ENCODE data around the gene PUS1. TPM values are rescaled to one million over a fixed set of nuclear protein-coding genes. Genes with fewer than 3 reads are reported as not detected.

PUS1 gene
- total RNA-seq, 4 donors from 2014 or later = 10.4 to 29.0 (median 12.2) TPM

DNA sequence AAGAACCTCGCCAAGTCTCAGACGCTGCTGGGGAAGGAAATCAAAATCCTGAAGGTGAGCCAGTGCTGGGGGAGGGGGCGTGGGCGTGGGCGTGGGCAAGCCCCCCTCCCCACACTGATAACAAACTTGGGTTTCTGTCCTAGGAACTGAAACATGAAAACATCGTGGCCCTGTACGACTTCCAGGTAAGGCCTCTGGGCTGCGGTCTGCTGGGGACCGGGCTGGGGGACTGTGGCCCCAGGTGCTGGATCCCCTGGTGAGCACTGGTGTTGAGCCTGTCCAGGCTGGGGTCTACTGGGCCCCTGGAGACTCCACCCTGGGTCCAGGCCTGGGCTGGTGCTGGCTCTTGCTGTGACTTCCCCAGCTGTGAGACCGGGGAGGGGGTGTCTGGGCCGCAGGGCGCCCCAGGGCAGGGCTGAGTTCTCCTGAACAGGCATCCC is 33.4 kb upstream of the PUS1 start:
- intact Hi-C loops (cut with DNase I; ENCODE audit: low total_unique reads) = loop anchor here (1.0 to 2.0 kb wide), 5 partner anchors 34 to 595 kb away; partner anchors contain the start of genes EP400, FBRSL1, PUS1 and SFSWAP
- Histone ChIP-seq H3K4me3 (peak overlapping the region; percentile 66 to 91 (median 83)), H3K9me3 (no peaks in the 10 kb centered on the region), H3K36me3 (peaks cover 0 to 5% of the 10 kb centered on the region in 2 donors), H3K27me3 (no peaks in the 10 kb centered on the region), H3K27ac (peak overlapping the region; percentile 94 to 100 (median 98)), H3K4me1 (peaks cover 32 to 37% of the 10 kb centered on the region in 2 donors)
- in situ Hi-C loops (cut with MboI; ENCODE audit: low sequenced_read_pairs in 4 of 4) = loop anchor here in 1 of 4 donors (10.0 kb wide), 1 partner anchor 49 kb away; the partner anchor contains the start of gene EP400
- TF ChIP-seq, protein P1, sequence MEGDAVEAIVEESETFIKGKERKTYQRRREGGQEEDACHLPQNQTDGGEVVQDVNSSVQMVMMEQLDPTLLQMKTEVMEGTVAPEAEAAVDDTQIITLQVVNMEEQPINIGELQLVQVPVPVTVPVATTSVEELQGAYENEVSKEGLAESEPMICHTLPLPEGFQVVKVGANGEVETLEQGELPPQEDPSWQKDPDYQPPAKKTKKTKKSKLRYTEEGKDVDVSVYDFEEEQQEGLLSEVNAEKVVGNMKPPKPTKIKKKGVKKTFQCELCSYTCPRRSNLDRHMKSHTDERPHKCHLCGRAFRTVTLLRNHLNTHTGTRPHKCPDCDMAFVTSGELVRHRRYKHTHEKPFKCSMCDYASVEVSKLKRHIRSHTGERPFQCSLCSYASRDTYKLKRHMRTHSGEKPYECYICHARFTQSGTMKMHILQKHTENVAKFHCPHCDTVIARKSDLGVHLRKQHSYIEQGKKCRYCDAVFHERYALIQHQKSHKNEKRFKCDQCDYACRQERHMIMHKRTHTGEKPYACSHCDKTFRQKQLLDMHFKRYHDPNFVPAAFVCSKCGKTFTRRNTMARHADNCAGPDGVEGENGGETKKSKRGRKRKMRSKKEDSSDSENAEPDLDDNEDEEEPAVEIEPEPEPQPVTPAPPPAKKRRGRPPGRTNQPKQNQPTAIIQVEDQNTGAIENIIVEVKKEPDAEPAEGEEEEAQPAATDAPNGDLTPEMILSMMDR (IDR thresholded peaks at IDR 0.05 in 4 of 5, conservative IDR thresholded peaks at IDR 0.05 in 1 of 5) = no peak
- no peak for TF ChIP-seq POLR2A (IDR thresholded peaks at IDR 0.05)
- DNase-seq = no peak
- no peak for ATAC-seq

DNA sequence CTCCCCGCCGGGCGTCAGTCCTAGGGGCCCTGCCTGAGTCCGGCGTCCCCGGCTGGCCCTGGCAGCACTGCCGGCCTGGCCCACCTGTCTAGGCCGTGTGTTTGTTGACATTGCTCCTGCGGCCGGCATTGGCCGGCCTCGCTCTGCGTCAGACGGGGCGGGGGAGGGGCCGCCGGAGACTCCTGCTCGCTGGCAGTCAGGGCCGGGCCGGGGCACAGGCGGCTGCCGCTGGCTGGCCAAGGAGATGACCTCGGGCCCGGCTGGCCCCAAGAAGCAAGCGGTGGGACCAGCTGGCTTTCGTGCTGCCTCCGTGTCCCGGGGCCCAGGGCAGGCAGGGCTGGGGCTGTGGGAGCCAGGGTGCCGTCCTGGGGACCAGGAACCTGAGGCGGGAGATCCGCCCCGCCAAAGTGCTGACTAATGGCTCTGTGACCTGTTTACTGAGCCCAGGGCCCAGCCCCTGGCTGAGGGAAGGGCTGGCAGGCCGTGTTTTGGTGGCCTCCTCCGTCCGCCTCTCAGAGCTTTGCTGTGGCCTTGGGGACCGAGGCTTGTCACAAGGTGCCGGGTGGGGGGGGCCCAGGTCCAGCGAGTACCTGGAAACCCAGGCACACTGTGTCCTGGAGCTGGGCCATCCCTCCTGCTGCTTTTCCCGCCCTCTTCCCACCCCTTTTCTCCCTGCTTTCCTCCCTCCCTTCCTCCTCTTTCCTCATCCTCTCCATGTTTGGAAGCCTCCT is 32.8 kb upstream of the PUS1 start:
- H3K4me1 ChIP-seq = peaks cover 36 to 43% of the 10 kb centered on the region in 2 donors
- peak overlapping the region; percentile 94 to 100 (median 98) for H3K27ac ChIP-seq
- DNase-seq (peak; percentile 96 to 98), ATAC-seq (peak; percentile 75 to 78)
- TF ChIP-seq, protein P1 (IDR thresholded peaks at IDR 0.05 in 4 of 5, conservative IDR thresholded peaks at IDR 0.05 in 1 of 5) = no peak
- peak; percentile 99 to 100 for TF ChIP-seq POLR2A (IDR thresholded peaks at IDR 0.05)
- no peaks in the 10 kb centered on the region for H3K27me3 ChIP-seq
- peaks cover 0 to 5% of the 10 kb centered on the region in 2 donors for H3K36me3 ChIP-seq
- H3K4me3 ChIP-seq = peak overlapping the region; percentile 66 to 91 (median 83)
- H3K9me3 ChIP-seq = no peaks in the 10 kb centered on the region
- in situ Hi-C loops (cut with MboI; ENCODE audit: low sequenced_read_pairs in 4 of 4) (loop anchor here in 1 of 4 donors (10.0 kb wide), 1 partner anchor 49 kb away; the partner anchor contains the start of gene EP400), intact Hi-C loops (cut with DNase I; ENCODE audit: low total_unique reads) (loop anchor here (1.0 to 2.0 kb wide), 5 partner anchors 33 to 595 kb away; partner anchors contain the start of genes EP400, FBRSL1, PUS1 and SFSWAP)

DNA sequence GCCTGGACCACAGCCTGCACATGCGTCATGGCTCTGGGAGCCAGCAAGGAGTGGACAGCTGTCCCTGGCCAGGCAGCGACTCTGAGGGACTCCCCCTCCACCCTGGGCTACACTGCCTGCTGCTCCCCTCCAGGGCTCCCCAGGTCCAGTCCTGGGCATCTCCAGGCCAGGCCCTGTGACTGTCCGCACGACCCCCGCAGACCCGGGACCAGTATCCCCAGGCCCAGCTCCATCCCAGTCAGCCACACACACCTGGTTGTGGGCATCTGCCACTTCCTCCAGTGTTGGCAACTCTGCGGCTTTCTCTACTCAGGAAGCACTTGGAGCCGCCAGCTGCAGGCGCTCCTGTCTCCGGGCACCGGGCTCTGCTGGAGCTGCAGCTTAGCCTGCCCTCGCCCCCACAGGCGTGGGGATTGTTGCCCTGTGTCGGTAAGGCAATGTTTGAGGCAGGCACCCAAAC is 32.2 kb upstream of the PUS1 start:
- H3K27ac ChIP-seq = peak overlapping the region; percentile 94 to 100 (median 98)
- no peaks in the 10 kb centered on the region for H3K9me3 ChIP-seq
- intact Hi-C loops (cut with DNase I; ENCODE audit: low total_unique reads) = loop anchor here (1.0 to 2.0 kb wide), 5 partner anchors 32 to 594 kb away; partner anchors contain the start of genes EP400, FBRSL1, PUS1 and SFSWAP
- DNase-seq (no peak), ATAC-seq (peak; percentile 1 to 24)
- H3K36me3 ChIP-seq = peaks cover 0 to 5% of the 10 kb centered on the region in 2 donors
- peak overlapping the region; percentile 66 to 91 (median 83) for H3K4me3 ChIP-seq
- H3K27me3 ChIP-seq = no peaks in the 10 kb centered on the region
- in situ Hi-C loops (cut with MboI; ENCODE audit: low sequenced_read_pairs in 4 of 4) = loop anchor here in 1 of 4 donors (10.0 kb wide), 1 partner anchor 48 kb away; the partner anchor contains the start of gene EP400
- TF ChIP-seq, protein P1 (IDR thresholded peaks at IDR 0.05 in 4 of 5, conservative IDR thresholded peaks at IDR 0.05 in 1 of 5) = no peak
- no peak for TF ChIP-seq POLR2A (IDR thresholded peaks at IDR 0.05)
- peaks cover 42 to 49% of the 10 kb centered on the region in 2 donors for H3K4me1 ChIP-seq

DNA sequence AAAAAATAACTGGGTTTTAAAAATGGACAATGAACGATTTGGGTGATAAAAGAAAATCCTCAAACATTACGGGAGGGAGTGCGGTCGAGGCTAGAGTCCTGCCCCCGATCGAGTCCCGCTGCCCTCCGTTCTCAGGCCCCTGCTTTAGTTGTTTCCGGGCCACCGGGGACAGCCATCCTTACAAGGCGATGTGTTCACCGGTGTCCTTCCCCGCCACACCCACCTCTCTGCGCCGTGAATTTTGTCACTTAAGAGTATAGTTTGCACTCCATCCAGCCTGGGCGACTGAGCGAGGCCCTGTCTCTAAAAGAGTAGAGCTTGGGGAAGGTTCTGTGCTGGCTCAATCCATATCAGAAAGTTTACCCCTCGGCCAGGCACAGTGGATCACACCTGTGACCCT is 31.8 kb upstream of the PUS1 start:
- Histone ChIP-seq H3K4me3 (peak overlapping the region; percentile 66 to 91 (median 83)), H3K27me3 (no peaks in the 10 kb centered on the region), H3K36me3 (peaks cover 0 to 5% of the 10 kb centered on the region in 2 donors), H3K9me3 (no peaks in the 10 kb centered on the region), H3K27ac (peak overlapping the region; percentile 94 to 100 (median 98)), H3K4me1 (peaks cover 47 to 53% of the 10 kb centered on the region in 2 donors)
- intact Hi-C loops (cut with DNase I; ENCODE audit: low total_unique reads) = loop anchor here (2.0 kb wide), 2 partner anchors 186 to 594 kb away; partner anchors contain the start of genes FBRSL1 and SFSWAP
- TF ChIP-seq, protein P1 (IDR thresholded peaks at IDR 0.05 in 4 of 5, conservative IDR thresholded peaks at IDR 0.05 in 1 of 5) = no peak
- TF ChIP-seq POLR2A (IDR thresholded peaks at IDR 0.05) = no peak
- DNase-seq (peak in 1 of 2 donors; percentile 18), ATAC-seq (no peak)
- in situ Hi-C loops (cut with MboI; ENCODE audit: low sequenced_read_pairs in 4 of 4) = loop anchor here in 1 of 4 donors (10.0 kb wide), 1 partner anchor 48 kb away; the partner anchor contains the start of gene EP400

Measured in gastrocnemius medialis (tissue), 4 donors.